BLaER1 treated with 17β-estradiol and CSF1 and Interleukin-3, amounts not matched to agents 10 nM and 100 nM (cell line): ENCODE measurements around the gene LTB4R.

ENCODE experiments used
- H3K27ac ChIP-seq, 11 experiments: shearing (Covaris generic); formaldehyde crosslinking; 2 replicates each; pipeline ENCODE4 v1.8.1; 2022
- H3K27me3 ChIP-seq, 11 experiments: shearing (Covaris generic); formaldehyde crosslinking; 2 replicates each; pipeline ENCODE4 v1.8.1; 2022
- H3K36me3 ChIP-seq, 11 experiments: shearing (Covaris generic); formaldehyde crosslinking; 2 replicates each; pipeline ENCODE4 v1.8.1; 2022
- H3K4me1 ChIP-seq, 10 experiments: shearing (Covaris generic); formaldehyde crosslinking; 2 replicates each; pipeline ENCODE4 v1.8.1; 2022
- H3K4me2 ChIP-seq, 11 experiments: shearing (Covaris generic); formaldehyde crosslinking; 2 replicates each; pipeline ENCODE4 v1.8.1; 2022
- H3K4me3 ChIP-seq, 10 experiments: shearing (Covaris generic); formaldehyde crosslinking; 2 replicates each; pipeline ENCODE4 v1.8.1; 2022
- H3K9ac ChIP-seq, 11 experiments: shearing (Covaris generic); formaldehyde crosslinking; 2 replicates each; pipeline ENCODE4 v1.8.1; 2022
- H3K9me3 ChIP-seq, 11 experiments: shearing (Covaris generic); formaldehyde crosslinking; replicated peaks in 1 of 11; 2 replicates each; pipeline ENCODE4 v1.8.1; 2022
- H4K20me1 ChIP-seq, 11 experiments: shearing (Covaris generic); formaldehyde crosslinking; 2 replicates each; pipeline ENCODE4 v1.8.1; 2022
- Cebpa-rat ChIP-seq, 11 experiments: shearing (Covaris generic); IDR thresholded peaks; 2 replicates each; pipeline ENCODE4 v1.8.1; 2022

Gene LTB4R

DNA sequence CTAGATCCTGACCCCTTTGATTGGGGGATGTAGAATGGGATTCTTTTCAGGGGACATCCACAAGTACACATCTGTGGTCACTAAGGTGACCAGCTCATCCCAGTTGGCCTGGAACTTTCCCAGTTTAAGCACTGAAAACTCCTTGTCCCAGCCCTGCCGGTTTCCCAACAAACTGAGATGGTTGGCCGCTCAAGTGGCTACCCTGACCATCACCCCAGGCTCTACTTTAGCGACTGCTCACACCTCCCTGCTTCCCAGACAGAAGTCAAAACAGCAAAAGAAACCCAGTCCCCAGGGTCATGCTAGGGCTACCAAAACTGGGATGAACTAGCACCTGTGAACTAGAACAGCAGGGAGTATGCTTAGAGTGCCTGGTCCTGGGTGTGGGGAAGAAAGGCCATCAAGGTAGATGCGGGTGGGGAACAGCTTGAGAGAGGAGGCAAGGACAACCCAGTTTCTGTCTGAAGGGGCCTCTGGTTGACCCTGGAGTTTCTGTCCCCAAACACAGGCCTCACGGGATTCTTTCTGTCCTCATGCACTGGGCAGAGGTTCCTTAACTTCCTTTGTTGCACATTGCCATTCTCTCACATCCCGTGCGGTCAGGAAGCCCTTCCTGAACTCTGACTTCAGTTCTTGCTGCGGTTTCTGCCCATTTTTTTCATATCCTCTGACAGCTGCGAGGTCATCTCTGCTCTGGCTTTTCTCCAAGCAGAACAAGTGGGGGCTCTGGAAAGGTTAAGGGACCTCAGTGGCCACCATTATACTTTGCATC is 1.6 kb downstream of the LTB4R start:
- Histone ChIP-seq H3K9ac (peak overlapping the region; percentile 79 to 91 (median 88)), H3K36me3 (peaks cover 9 to 60% (median 34%) of the 10 kb centered on the region in 11 experiments; a peak in 21 of 22 replicates), H3K4me1 (peaks cover 74 to 99% (median 98%) of the 10 kb centered on the region in 10 experiments), H3K9me3 (no peaks in the 10 kb centered on the region), H3K4me3 (peak overlapping the region; percentile 56 to 80 (median 66)), H4K20me1 (peaks cover 0 to 21% (median 8%) of the 10 kb centered on the region in 11 experiments; a peak in 11 of 22 replicates), H3K4me2 (peak overlapping the region; percentile 85 to 100 (median 97)), H3K27ac (peak overlapping the region; percentile 81 to 96 (median 92)), H3K27me3 (no peaks in the 10 kb centered on the region)
- peak in 9 of 11 experiments; percentile 27 to 94 (median 78); a peak in 14 of 22 replicates for TF ChIP-seq Cebpa-rat (IDR thresholded peaks at IDR 0.05)

DNA sequence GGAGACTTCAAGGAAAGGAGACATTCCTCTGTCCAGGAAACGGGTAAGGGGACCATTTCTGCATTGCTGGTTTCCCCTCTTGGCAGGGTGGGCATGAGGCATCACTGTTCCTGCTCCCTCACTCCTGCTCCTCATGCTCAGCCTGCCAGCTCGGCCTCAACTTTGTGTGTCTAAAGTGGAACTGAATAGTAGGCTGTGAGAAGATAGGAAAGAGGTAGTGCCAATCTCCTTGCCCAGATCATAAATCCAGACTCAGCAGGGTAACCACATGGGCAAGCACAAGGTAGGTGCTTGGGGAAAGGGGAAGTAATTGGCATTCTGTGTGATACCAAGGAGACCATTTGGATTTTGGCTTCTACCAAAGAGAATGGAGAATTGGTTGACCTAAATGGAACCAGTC is 2.6 kb downstream of the LTB4R start:
- H3K4me3 ChIP-seq, result peak overlapping the region in 8 of 10 experiments; percentile 16 to 80 (median 51); a peak in 13 of 20 replicates
- peak overlapping the region; percentile 85 to 100 (median 97) for H3K4me2 ChIP-seq
- H4K20me1 ChIP-seq, result peaks cover 0 to 17% (median 5%) of the 10 kb centered on the region in 11 experiments; a peak in 7 of 22 replicates
- peaks cover 9 to 57% (median 27%) of the 10 kb centered on the region in 11 experiments; a peak in 21 of 22 replicates for H3K36me3 ChIP-seq
- H3K27me3 ChIP-seq, result no peaks in the 10 kb centered on the region
- H3K9me3 ChIP-seq, result no peaks in the 10 kb centered on the region
- H3K27ac ChIP-seq, result peak overlapping the region; percentile 54 to 96 (median 92); a peak in 21 of 22 replicates
- peak overlapping the region in 10 of 11 experiments; percentile 46 to 91 (median 88); a peak in 19 of 22 replicates for H3K9ac ChIP-seq
- no peak for TF ChIP-seq Cebpa-rat (IDR thresholded peaks at IDR 0.05)
- peaks cover 65 to 100% (median 99%) of the 10 kb centered on the region in 10 experiments for H3K4me1 ChIP-seq

DNA sequence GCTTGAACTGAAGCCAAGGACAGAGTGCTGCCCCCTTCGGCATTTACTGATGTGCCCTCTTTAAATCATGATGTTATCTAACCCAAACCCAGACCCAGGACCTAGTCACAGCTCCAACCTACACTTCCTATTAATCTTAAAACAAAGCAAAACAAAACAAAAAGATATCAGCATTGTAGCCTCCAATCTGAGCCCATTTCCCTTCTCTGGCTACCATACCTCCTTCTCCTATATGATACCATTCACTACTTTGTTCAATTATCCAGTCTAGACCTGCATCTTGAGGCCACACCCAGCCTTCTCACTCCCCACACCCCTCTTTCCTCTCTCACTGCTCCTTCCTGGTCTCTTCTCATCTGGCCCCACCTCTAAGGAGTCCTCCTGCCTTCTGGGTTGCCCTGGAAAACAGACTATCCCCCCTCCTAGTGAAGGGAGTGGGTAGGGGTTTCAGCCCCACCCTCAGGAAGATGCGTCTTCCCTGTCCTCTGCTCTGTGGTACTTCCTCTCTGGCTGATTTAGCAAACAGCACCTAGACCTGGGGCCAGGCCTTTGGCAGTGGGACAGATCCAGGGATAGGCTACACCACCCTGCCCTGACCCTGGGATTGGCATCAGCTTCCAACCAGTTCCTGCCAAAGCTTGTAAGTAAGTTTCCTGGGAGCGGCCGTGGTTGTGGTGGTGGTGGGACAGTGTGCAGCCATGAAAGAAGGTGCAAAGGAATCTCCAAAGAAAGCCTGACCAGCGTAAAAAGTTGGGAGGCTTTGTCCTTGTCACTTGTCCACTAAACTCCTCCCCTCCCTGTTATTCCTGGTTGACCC is 3.3 kb downstream of the LTB4R start:
- no peak for TF ChIP-seq Cebpa-rat (IDR thresholded peaks at IDR 0.05)
- no peaks in the 10 kb centered on the region for H3K9me3 ChIP-seq
- peaks cover 9 to 50% (median 20%) of the 10 kb centered on the region in 11 experiments; a peak in 20 of 22 replicates for H3K36me3 ChIP-seq
- no peaks in the 10 kb centered on the region for H3K27me3 ChIP-seq
- peak overlapping the region in 7 of 10 experiments; percentile 16 to 80 (median 70); a peak in 10 of 20 replicates for H3K4me3 ChIP-seq
- peaks cover 58 to 96% (median 93%) of the 10 kb centered on the region in 10 experiments for H3K4me1 ChIP-seq
- peak overlapping the region; percentile 54 to 96 (median 92); a peak in 21 of 22 replicates for H3K27ac ChIP-seq
- peak overlapping the region; percentile 8 to 91 (median 88); a peak in 18 of 22 replicates for H3K9ac ChIP-seq
- peak overlapping the region; percentile 85 to 100 (median 97) for H3K4me2 ChIP-seq
- peaks cover 0 to 12% (median 5%) of the 10 kb centered on the region in 11 experiments; a peak in 7 of 22 replicates for H4K20me1 ChIP-seq

DNA sequence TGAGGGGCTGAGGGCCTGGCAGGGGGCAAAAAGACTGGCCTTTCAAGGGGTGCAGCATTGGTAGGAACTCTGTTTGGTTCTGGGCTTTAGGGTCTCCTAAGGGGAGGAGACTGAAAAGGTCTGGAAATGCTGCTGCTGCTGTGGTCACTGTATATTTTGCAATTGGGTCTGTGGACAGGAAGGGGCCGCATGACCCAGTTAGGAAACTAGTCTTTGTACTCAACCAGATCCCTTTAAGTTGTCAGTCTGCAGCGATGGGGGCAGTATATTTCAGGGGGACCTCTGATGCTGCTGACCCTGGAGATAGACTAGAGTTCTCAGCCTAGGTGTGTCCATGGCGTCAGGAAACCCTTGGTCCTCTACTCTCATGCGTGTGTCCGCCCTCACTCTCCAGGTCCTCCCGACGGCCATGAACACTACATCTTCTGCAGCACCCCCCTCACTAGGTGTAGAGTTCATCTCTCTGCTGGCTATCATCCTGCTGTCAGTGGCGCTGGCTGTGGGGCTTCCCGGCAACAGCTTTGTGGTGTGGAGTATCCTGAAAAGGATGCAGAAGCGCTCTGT is 4.0 kb downstream of the LTB4R start:
- no peaks in the 10 kb centered on the region for H3K9me3 ChIP-seq
- peaks cover 9 to 44% (median 19%) of the 10 kb centered on the region in 11 experiments; a peak in 20 of 22 replicates for H3K36me3 ChIP-seq
- no peak for TF ChIP-seq Cebpa-rat (IDR thresholded peaks at IDR 0.05)
- peak overlapping the region; percentile 54 to 96 (median 92); a peak in 18 of 22 replicates for H3K27ac ChIP-seq
- no peaks in the 10 kb centered on the region for H3K27me3 ChIP-seq
- peaks cover 51 to 89% (median 86%) of the 10 kb centered on the region in 10 experiments for H3K4me1 ChIP-seq
- peak overlapping the region in 5 of 10 experiments; percentile 16 to 80 (median 71); a peak in 6 of 20 replicates for H3K4me3 ChIP-seq
- peak overlapping the region; percentile 8 to 91 (median 88); a peak in 13 of 22 replicates for H3K9ac ChIP-seq
- H3K4me2 ChIP-seq, result peak overlapping the region; percentile 85 to 100 (median 97)
- peaks cover 0 to 4% (median 0%) of the 10 kb centered on the region in 11 experiments; a peak in 5 of 22 replicates for H4K20me1 ChIP-seq

DNA sequence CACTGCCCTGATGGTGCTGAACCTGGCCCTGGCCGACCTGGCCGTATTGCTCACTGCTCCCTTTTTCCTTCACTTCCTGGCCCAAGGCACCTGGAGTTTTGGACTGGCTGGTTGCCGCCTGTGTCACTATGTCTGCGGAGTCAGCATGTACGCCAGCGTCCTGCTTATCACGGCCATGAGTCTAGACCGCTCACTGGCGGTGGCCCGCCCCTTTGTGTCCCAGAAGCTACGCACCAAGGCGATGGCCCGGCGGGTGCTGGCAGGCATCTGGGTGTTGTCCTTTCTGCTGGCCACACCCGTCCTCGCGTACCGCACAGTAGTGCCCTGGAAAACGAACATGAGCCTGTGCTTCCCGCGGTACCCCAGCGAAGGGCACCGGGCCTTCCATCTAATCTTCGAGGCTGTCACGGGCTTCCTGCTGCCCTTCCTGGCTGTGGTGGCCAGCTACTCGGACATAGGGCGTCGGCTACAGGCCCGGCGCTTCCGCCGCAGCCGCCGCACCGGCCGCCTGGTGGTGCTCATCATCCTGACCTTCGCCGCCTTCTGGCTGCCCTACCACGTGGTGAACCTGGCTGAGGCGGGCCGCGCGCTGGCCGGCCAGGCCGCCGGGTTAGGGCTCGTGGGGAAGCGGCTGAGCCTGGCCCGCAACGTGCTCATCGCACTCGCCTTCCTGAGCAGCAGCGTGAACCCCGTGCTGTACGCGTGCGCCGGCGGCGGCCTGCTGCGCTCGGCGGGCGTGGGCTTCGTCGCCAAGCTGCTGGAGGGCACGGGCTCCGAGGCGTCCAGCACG is 4.7 kb downstream of the LTB4R start:
- H3K9me3 ChIP-seq, result no peaks in the 10 kb centered on the region
- peaks cover 44 to 83% (median 80%) of the 10 kb centered on the region in 10 experiments for H3K4me1 ChIP-seq
- H3K4me3 ChIP-seq, result peak overlapping the region in 1 of 10 experiments; percentile 70; a peak in 2 of 20 replicates
- H3K27ac ChIP-seq, result peak overlapping the region in 9 of 11 experiments; percentile 21 to 94 (median 92); a peak in 17 of 22 replicates
- peak overlapping the region in 10 of 11 experiments; percentile 85 to 100 (median 97); a peak in 17 of 22 replicates for H3K4me2 ChIP-seq
- no peak for TF ChIP-seq Cebpa-rat (IDR thresholded peaks at IDR 0.05)
- H3K27me3 ChIP-seq, result no peaks in the 10 kb centered on the region
- H4K20me1 ChIP-seq, result no peaks in the 10 kb centered on the region
- H3K9ac ChIP-seq, result peak overlapping the region in 7 of 11 experiments; percentile 6 to 88 (median 12); a peak in 3 of 22 replicates
- H3K36me3 ChIP-seq, result peaks cover 9 to 44% (median 19%) of the 10 kb centered on the region in 11 experiments; a peak in 20 of 22 replicates

DNA sequence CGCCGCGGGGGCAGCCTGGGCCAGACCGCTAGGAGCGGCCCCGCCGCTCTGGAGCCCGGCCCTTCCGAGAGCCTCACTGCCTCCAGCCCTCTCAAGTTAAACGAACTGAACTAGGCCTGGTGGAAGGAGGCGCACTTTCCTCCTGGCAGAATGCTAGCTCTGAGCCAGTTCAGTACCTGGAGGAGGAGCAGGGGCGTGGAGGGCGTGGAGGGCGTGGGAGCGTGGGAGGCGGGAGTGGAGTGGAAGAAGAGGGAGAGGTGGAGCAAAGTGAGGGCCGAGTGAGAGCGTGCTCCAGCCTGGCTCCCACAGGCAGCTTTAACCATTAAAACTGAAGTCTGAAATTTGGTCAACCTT is 5.3 kb downstream of the LTB4R start:
- no peaks in the 10 kb centered on the region for H4K20me1 ChIP-seq
- peak overlapping the region in 9 of 11 experiments; percentile 21 to 94 (median 92); a peak in 16 of 22 replicates for H3K27ac ChIP-seq
- no peaks in the 10 kb centered on the region for H3K9me3 ChIP-seq
- H3K27me3 ChIP-seq, result no peaks in the 10 kb centered on the region
- TF ChIP-seq Cebpa-rat (IDR thresholded peaks at IDR 0.05), result no peak
- H3K4me3 ChIP-seq, result no peak overlapping the region; a peak in 1 of 20 replicates
- peaks cover 9 to 44% (median 19%) of the 10 kb centered on the region in 11 experiments; a peak in 20 of 22 replicates for H3K36me3 ChIP-seq
- H3K4me1 ChIP-seq, result peaks cover 38 to 78% (median 74%) of the 10 kb centered on the region in 10 experiments
- peak overlapping the region in 8 of 11 experiments; percentile 43 to 100 (median 95); a peak in 17 of 22 replicates for H3K4me2 ChIP-seq
- peak overlapping the region in 5 of 11 experiments; percentile 6 to 57 (median 19); a peak in 6 of 22 replicates for H3K9ac ChIP-seq

DNA sequence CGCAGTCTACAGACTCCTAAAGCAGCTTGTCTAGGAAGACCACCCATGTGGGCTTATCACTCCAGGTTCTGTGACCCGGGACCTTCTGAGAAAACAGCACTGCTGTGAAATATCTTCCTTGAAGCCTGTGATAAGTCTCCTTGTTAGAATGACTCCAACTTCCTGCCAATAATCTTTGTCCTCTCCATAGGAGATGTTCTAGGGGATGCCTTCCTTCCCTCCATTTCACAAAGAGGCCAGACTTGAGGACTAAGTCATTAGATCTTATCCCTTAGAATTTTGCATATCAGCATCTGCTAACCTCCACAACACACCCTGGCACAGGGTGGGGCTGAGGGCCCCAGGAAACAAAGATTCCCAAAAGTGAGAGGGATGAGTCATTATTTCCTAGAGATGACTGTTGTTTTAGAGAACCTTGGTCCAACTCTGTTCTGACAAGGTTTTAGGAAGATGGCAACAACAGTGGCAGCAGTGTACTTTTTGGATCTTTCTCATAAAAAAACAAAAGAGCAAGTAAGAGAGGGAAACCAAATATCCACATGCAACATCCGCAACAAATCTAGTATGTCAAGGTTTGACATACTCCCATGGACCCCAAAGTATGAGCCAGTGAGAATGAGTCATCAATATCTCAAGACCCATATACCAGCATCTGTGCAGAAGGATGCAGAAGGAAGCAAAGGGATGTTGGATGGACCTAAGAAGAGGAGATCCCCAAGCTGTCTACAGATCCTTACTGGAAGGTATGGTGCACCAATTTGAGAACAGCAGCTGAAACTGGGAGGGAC is 6.0 kb downstream of the LTB4R start:
- H3K4me1 ChIP-seq, result peaks cover 31 to 78% (median 69%) of the 10 kb centered on the region in 10 experiments
- peak overlapping the region in 3 of 11 experiments; percentile 6 to 32 (median 11); a peak in 3 of 22 replicates for H3K9ac ChIP-seq
- peaks cover 9 to 44% (median 19%) of the 10 kb centered on the region in 11 experiments; a peak in 20 of 22 replicates for H3K36me3 ChIP-seq
- no peaks in the 10 kb centered on the region for H4K20me1 ChIP-seq
- H3K4me3 ChIP-seq, result peak overlapping the region in 1 of 10 experiments; percentile 16; a peak in 1 of 20 replicates
- peak overlapping the region in 10 of 11 experiments; percentile 5 to 100 (median 90); a peak in 19 of 22 replicates for H3K4me2 ChIP-seq
- peak overlapping the region in 9 of 11 experiments; percentile 21 to 94 (median 92); a peak in 15 of 22 replicates for H3K27ac ChIP-seq
- no peak for TF ChIP-seq Cebpa-rat (IDR thresholded peaks at IDR 0.05)
- H3K9me3 ChIP-seq, result no peaks in the 10 kb centered on the region
- no peaks in the 10 kb centered on the region for H3K27me3 ChIP-seq
